ENCODE results near the gene TAT. TPM values are rescaled to one million over a fixed set of nuclear protein-coding genes. Genes with fewer than 3 reads are reported as not detected.
"Not testable (repeated sequence)": the region's sequence is repeated elsewhere in the genome, so short reads cannot be mapped to it uniquely, and the experiment has no call there.

The TAT gene
- total and polyA plus RNA-seq, 4 donors = 0.10 to 0.26 (median 0.16) TPM

- DNase-seq (ENCODE audit: low read depth in 4 of 6, low spot score in 6 of 6); H3K4me1 ChIP-seq (ENCODE audit: control insufficient read depth, insufficient read depth, low read length); H3K9me3 ChIP-seq (ENCODE audit: control insufficient read depth, insufficient read depth, low read length); H3K4me3 ChIP-seq (ENCODE audit: low read depth, low read length); H3K36me3 ChIP-seq (ENCODE audit: control insufficient read depth, insufficient read depth, low read length); H3K27ac ChIP-seq (ENCODE audit: low read depth, low read length); H3K27me3 ChIP-seq (ENCODE audit: control insufficient read depth, insufficient read depth, low read length): not testable (repeated sequence)
- 87% methylated on average over 17 of the region's 30 CpGs for WGBS (ENCODE audit: insufficient coverage)
Measured at GRCh38 chr16:71589334-71589733, 12.4 kb upstream of the TAT start.

- WGBS (ENCODE audit: insufficient coverage) = 52% methylated on average over 3 of the region's 4 CpGs
- H3K36me3 ChIP-seq (ENCODE audit: control insufficient read depth, insufficient read depth, low read length) = no peaks in the 10 kb centered on the region
Measured at GRCh38 chr16:71585318-71585703, 8.4 kb upstream of the TAT start.

GRCh38 chr16:71584543-71585317, 7.8 kb upstream of the TAT start:
- Histone ChIP-seq H3K4me3 (ENCODE audit: low read depth, low read length) (no peak overlapping the region), H3K9me3 (ENCODE audit: control insufficient read depth, insufficient read depth, low read length) (no peaks in the 10 kb centered on the region), H3K27ac (ENCODE audit: low read depth, low read length) (no peak overlapping the region), H3K27me3 (ENCODE audit: control insufficient read depth, insufficient read depth, low read length) (peaks cover 3% of the 10 kb centered on the region), H3K36me3 (ENCODE audit: control insufficient read depth, insufficient read depth, low read length) (no peaks in the 10 kb centered on the region), H3K4me1 (ENCODE audit: control insufficient read depth, insufficient read depth, low read length) (no peaks in the 10 kb centered on the region)
- 78% methylated on average over 3 of the region's 3 CpGs for WGBS (ENCODE audit: insufficient coverage)
- DNase-seq (ENCODE audit: low read depth in 4 of 6, low spot score in 6 of 6) = no peak

More at GRCh38 chr16:71585318-71585703, 8.4 kb upstream of the TAT start:
- Histone ChIP-seq H3K27me3 (ENCODE audit: control insufficient read depth, insufficient read depth, low read length) (peaks cover 3% of the 10 kb centered on the region), H3K27ac (ENCODE audit: low read depth, low read length) (no peak overlapping the region), H3K4me1 (ENCODE audit: control insufficient read depth, insufficient read depth, low read length) (no peaks in the 10 kb centered on the region), H3K9me3 (ENCODE audit: control insufficient read depth, insufficient read depth, low read length) (no peaks in the 10 kb centered on the region), H3K4me3 (ENCODE audit: low read depth, low read length) (no peak overlapping the region)
- no peak for DNase-seq (ENCODE audit: low read depth in 4 of 6, low spot score in 6 of 6)

- not testable (repeated sequence) for H3K36me3 ChIP-seq (ENCODE audit: control insufficient read depth, insufficient read depth, low read length); H3K27ac ChIP-seq (ENCODE audit: low read depth, low read length); H3K4me1 ChIP-seq (ENCODE audit: control insufficient read depth, insufficient read depth, low read length); H3K4me3 ChIP-seq (ENCODE audit: low read depth, low read length); H3K9me3 ChIP-seq (ENCODE audit: control insufficient read depth, insufficient read depth, low read length); DNase-seq (ENCODE audit: low read depth in 4 of 6, low spot score in 6 of 6); H3K27me3 ChIP-seq (ENCODE audit: control insufficient read depth, insufficient read depth, low read length)
- 100% methylated on average over 1 of the region's 5 CpGs for WGBS (ENCODE audit: insufficient coverage)
Measured at GRCh38 chr16:71582553-71582848, 5.6 kb upstream of the TAT start.

GRCh38 chr16:71574702-71575101, 2.2 kb downstream of the TAT start:
- Histone ChIP-seq H3K36me3 (ENCODE audit: control insufficient read depth, insufficient read depth, low read length) (no peaks in the 10 kb centered on the region), H3K27me3 (ENCODE audit: control insufficient read depth, insufficient read depth, low read length) (peaks cover 3% of the 10 kb centered on the region), H3K27ac (ENCODE audit: low read depth, low read length) (no peak overlapping the region), H3K9me3 (ENCODE audit: control insufficient read depth, insufficient read depth, low read length) (no peaks in the 10 kb centered on the region), H3K4me1 (ENCODE audit: control insufficient read depth, insufficient read depth, low read length) (no peaks in the 10 kb centered on the region), H3K4me3 (ENCODE audit: low read depth, low read length) (no peak overlapping the region)
- no peak for DNase-seq (ENCODE audit: low read depth in 4 of 6, low spot score in 6 of 6)

- H3K27ac ChIP-seq (ENCODE audit: low read depth, low read length) = no peak overlapping the region
- peaks cover 3% of the 10 kb centered on the region for H3K27me3 ChIP-seq (ENCODE audit: control insufficient read depth, insufficient read depth, low read length)
- no peaks in the 10 kb centered on the region for H3K9me3 ChIP-seq (ENCODE audit: control insufficient read depth, insufficient read depth, low read length)
- H3K4me3 ChIP-seq (ENCODE audit: low read depth, low read length) = no peak overlapping the region
- 74% methylated on average over 2 of the region's 5 CpGs for WGBS (ENCODE audit: insufficient coverage)
- H3K4me1 ChIP-seq (ENCODE audit: control insufficient read depth, insufficient read depth, low read length) = no peaks in the 10 kb centered on the region
- DNase-seq (ENCODE audit: low read depth in 4 of 6, low spot score in 6 of 6) = no peak
- H3K36me3 ChIP-seq (ENCODE audit: control insufficient read depth, insufficient read depth, low read length) = no peaks in the 10 kb centered on the region
Measured at GRCh38 chr16:71573387-71574094, 3.4 kb downstream of the TAT start.

GRCh38 chr16:71572497-71573116, 4.3 kb downstream of the TAT start:
- peaks cover 3% of the 10 kb centered on the region for H3K27me3 ChIP-seq (ENCODE audit: control insufficient read depth, insufficient read depth, low read length)
- H3K9me3 ChIP-seq (ENCODE audit: control insufficient read depth, insufficient read depth, low read length) = no peaks in the 10 kb centered on the region
- no peaks in the 10 kb centered on the region for H3K36me3 ChIP-seq (ENCODE audit: control insufficient read depth, insufficient read depth, low read length)
- no peak overlapping the region for H3K4me3 ChIP-seq (ENCODE audit: low read depth, low read length)
- no peak for DNase-seq (ENCODE audit: low read depth in 4 of 6, low spot score in 6 of 6)
- no peak overlapping the region for H3K27ac ChIP-seq (ENCODE audit: low read depth, low read length)
- no CpG with 5 or more reads among the region's 3 CpGs for WGBS (ENCODE audit: insufficient coverage)
- H3K4me1 ChIP-seq (ENCODE audit: control insufficient read depth, insufficient read depth, low read length) = peaks cover 5% of the 10 kb centered on the region

GRCh38 chr16:71570144-71570543, 6.7 kb downstream of the TAT start:
- Histone ChIP-seq H3K36me3 (ENCODE audit: control insufficient read depth, insufficient read depth, low read length) (no peaks in the 10 kb centered on the region), H3K27me3 (ENCODE audit: control insufficient read depth, insufficient read depth, low read length) (no peaks in the 10 kb centered on the region), H3K9me3 (ENCODE audit: control insufficient read depth, insufficient read depth, low read length) (no peaks in the 10 kb centered on the region), H3K4me3 (ENCODE audit: low read depth, low read length) (no peak overlapping the region), H3K4me1 (ENCODE audit: control insufficient read depth, insufficient read depth, low read length) (peaks cover 8% of the 10 kb centered on the region), H3K27ac (ENCODE audit: low read depth, low read length) (no peak overlapping the region)
- DNase-seq (ENCODE audit: low read depth in 4 of 6, low spot score in 6 of 6) = no peak
- WGBS (ENCODE audit: insufficient coverage) = 100% methylated on average over 4 of the region's 8 CpGs

GRCh38 chr16:71569621-71570020, 7.3 kb downstream of the TAT start:
- no peak overlapping the region for H3K4me3 ChIP-seq (ENCODE audit: low read depth, low read length)
- no peaks in the 10 kb centered on the region for H3K27me3 ChIP-seq (ENCODE audit: control insufficient read depth, insufficient read depth, low read length)
- WGBS (ENCODE audit: insufficient coverage) = 72% methylated on average over 3 of the region's 4 CpGs
- peaks cover 9% of the 10 kb centered on the region for H3K4me1 ChIP-seq (ENCODE audit: control insufficient read depth, insufficient read depth, low read length)
- no peak for DNase-seq (ENCODE audit: low read depth in 4 of 6, low spot score in 6 of 6)
- H3K36me3 ChIP-seq (ENCODE audit: control insufficient read depth, insufficient read depth, low read length) = no peaks in the 10 kb centered on the region
- H3K27ac ChIP-seq (ENCODE audit: low read depth, low read length) = no peak overlapping the region
- no peaks in the 10 kb centered on the region for H3K9me3 ChIP-seq (ENCODE audit: control insufficient read depth, insufficient read depth, low read length)

- 57% methylated on average over 1 of the region's 4 CpGs for WGBS (ENCODE audit: insufficient coverage)
- DNase-seq (ENCODE audit: low read depth in 4 of 6, low spot score in 6 of 6) = peak in 5 of 6 donors; percentile 7 to 51 (median 18)
- no peak overlapping the region for H3K27ac ChIP-seq (ENCODE audit: low read depth, low read length)
Measured at GRCh38 chr16:71568551-71568950, 8.3 kb downstream of the TAT start.

More at GRCh38 chr16:71568551-71568950, 8.3 kb downstream of the TAT start:
- no peak overlapping the region for H3K4me3 ChIP-seq (ENCODE audit: low read depth, low read length)
- no peaks in the 10 kb centered on the region for H3K9me3 ChIP-seq (ENCODE audit: control insufficient read depth, insufficient read depth, low read length)
- peaks cover 9% of the 10 kb centered on the region for H3K4me1 ChIP-seq (ENCODE audit: control insufficient read depth, insufficient read depth, low read length)
- H3K27me3 ChIP-seq (ENCODE audit: control insufficient read depth, insufficient read depth, low read length) = no peaks in the 10 kb centered on the region
- H3K36me3 ChIP-seq (ENCODE audit: control insufficient read depth, insufficient read depth, low read length) = no peaks in the 10 kb centered on the region
